NCI-H2029 treated with DMSO at 0.1 percent for 48 hours (cell line): ENCODE results near the gene GPR142.
A peak's percentile ranks its signal among the peaks of the same experiment; 100 is the strongest.
"Not testable (repeated sequence)": the region's sequence is repeated elsewhere in the genome, so short reads cannot be mapped to it uniquely, and the experiment has no call there.

Experiments
- DNase-seq: peaks from one replicate; lab custom pipeline; 2025; lab: John Stamatoyannopoulos, UW

The GPR142 gene

DNA sequence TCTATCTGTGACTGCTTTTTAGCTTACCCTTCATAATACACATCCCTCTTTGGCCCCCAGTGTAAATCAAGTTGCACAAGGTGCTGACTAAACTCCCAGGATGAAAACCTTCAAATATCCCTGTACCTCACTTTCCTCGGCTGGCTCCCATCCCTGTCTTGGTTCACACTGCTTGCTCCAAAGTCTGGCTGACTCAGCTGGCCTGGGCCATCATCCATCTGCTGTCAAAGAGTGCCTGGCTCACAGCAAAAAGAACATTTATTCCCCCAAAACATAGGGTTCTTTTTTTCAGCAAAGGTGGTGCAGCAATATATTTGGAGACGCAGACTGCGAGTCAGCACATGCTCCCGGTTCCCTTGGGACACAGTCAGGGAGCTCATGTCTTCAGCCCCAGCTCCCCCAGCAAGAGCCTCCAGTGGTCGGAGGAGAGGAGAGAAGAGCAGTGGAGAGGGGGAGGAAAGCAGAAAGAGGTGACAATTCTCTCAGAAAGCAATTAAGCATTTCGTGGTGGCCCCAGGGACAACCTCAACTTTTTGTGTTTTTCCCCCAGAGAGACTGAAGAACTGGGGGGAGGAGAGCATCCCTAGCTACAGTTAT lies 26.1 kb downstream of the GPR142 start:
- DNase-seq, result no peak

DNA sequence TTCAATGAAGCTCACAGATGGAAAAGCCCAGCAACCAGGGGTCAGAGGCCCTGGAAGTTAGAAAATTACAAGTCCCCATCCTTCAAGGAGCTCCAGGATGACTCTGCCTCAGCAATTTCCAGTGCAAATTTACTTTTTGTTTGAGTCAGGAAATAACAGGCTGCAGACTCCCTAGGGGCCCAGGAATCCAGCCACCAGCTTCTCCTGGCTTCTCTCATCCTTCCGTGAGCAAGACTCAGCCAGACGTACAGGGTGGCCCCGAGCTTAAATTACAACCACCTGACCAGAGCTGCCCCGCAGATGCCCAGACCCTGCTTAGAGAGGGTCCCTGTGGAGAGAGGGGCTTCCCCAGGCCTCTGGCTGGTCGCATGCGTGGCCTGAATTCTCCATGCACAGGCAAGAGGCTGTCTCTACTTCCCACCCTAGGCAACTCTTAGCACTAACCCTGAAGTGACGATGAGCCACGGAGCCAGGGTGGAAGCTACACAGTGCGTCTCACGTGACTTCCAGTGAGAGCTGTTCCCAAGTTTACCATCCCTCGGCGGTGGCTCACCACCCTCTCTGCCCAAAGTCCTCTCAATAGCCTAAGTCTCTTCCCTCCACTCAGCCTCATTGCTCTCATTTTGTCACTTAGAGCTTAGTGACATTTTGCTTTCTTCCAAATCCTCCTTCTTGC lies 27.1 kb downstream of the GPR142 start:
- no peak for DNase-seq

DNA sequence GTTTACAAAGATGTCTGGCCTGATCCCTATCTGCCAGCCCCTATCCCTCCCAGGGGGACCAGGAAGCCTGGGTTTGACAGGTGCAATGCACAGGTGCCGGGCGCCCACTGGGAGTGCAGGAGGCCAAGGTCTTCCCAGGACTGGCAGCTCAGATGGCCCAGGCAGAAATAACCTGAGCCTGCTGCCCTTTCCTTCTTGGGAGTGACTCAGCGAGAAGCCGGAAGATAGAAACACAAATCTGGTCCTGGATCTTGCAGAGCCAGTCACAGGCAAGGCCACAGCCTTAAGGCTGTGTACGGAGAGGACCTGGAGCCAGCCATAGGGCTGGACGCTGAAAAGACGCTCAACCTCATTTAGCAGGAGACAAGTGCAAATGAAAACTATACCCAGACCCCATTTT lies 27.7 kb downstream of the GPR142 start:
- no peak for DNase-seq

DNA sequence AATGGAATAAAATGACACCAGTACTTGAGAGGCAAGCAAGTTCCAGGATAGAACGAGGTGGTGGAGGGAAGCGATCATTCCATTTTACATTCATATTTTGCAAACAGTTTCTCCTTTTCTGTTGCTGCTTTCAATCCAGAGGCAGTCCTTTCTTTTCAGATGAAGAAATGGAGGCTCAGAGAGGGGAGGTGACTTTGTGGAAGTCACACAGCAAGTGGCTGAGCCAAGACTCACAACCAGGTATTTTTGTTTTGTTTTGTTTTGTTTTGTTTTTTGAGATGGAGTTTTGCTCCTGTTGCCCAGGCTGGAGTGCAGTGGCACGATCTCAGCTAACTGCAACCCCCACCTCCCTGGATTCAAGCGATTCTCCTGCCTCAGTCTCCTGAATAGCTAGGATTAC lies 29.3 kb downstream of the GPR142 start:
- no peak for DNase-seq

DNA sequence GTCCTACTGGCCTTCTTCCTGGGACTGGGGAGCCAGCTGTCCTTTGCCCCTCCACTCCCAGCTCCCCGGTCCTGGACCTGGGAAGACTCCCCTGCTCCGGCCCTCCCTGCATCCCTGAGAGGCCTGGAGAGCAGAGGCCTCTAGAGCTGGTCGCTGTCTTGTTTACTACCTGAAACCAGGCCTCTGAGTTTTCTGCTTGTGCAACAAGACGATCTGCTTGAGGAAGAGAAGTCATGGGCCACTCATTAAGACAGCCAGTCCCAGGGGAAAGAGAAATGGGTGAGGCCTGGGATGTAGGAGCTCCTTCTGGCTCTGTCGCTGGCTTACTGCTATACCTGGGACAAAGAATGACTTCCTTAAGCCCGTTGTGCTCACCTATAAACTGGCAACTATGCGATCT lies 34.7 kb downstream of the GPR142 start:
- DNase-seq, result no peak

DNA sequence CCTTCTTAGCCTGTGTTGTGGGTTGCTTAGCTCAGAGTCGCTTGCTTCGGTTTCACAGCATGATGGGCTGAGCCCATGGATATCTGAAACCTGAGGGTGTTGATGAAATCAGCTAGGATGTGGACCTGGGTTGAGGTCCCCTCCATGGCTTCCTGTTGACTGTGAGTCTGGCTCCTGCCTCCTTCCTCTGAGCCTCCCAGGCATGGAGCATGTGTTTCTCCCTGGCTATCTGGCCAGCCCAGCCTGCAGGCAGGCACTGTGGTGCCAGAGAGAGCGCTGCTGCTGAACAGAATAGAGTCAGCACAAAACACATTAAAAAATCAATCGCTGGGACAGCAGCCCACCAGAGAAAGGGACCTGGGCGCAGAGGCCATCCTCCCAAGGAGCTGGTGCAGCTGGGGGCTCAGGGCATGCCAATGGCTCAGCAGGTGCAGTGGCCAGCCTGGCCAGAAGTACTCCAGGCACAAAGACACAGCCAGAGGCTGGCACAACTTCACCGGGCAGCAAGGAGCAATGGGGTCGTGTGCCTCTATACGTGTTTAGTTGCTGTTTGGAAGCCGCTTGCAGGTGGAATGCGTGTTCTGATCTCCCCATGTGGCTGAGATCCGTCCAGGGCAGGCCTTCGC lies 36.3 kb downstream of the GPR142 start:
- DNase-seq, result no peak

DNA sequence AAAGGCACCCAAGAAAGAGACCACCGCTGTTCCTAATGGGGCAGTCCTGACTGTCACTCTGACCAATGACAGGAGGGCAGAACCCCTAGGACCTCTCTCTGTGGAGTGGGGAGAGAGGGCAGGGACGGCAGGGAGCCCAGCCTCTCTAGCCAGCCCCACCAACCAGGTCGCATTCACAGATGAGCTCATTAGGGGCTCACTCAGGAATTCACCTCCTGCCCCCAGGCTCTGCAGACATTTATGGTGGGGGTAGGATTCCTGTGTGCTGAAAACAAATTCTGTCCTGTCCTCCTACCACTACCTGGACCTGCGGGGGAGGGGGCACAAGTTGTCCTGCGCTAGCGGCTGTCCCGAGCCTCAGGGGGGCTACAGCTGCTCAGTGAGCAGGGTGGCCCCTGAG lies 36.9 kb downstream of the GPR142 start:
- DNase-seq, result no peak

DNA sequence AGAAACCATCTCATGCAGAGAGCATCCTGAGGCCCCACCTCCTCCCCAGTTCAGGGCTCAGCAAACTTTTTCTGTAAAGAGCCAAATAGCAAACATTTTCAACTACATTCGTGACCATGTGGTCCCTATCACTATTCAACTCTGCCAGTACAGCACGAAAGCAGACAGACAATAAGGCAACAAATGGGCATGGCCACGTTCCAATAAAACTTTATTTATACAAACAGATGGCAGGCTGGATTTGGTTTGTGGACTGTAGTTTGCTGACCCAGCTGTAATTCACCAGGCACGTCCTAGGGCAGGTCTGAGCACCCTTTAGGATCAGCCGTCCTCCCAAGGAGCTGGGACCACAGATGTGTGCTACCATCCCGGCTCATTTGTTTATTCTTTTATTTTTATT lies 37.5 kb downstream of the GPR142 start:
- DNase-seq, result no peak

DNA sequence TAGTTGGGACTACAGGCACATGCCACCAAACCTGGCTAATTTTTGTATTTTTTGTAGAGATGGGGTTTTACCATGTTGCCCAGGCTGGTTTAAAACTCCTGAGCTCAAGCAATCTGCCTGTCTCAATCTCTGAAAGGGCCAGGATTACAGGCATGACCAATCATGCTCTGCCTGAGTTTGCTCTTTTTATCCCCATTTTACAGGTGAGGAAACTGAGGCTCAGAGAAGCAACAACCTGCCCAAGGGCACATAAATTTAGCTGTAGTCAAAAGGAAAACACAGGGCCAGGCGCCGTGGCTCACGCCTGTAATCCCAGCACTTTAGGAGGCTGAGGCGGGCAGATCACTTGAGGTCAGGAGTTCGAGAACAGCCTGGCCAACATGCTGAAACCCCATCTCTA lies 38.0 kb downstream of the GPR142 start:
- DNase-seq, result not testable (repeated sequence)

DNA sequence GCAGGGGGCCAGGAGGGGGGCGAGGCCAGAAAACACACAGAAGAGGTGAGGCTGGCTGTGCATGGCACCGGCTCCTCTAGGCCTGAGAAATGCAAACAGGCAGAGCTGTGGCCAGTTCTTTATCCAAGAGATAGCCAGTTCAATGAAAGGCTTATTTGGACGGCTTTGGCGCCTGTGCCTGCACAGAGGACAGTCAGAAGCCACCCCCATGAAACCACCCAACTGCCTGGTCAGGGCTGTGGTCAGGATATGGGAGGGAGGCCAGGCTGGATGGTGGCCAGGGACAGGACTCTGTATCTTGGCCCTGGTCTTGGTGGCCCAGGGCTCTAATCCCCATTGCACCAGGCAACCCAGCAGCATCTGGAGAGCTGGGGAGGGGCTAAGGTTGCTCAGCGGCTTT lies 40.1 kb downstream of the GPR142 start:
- no peak for DNase-seq

DNA sequence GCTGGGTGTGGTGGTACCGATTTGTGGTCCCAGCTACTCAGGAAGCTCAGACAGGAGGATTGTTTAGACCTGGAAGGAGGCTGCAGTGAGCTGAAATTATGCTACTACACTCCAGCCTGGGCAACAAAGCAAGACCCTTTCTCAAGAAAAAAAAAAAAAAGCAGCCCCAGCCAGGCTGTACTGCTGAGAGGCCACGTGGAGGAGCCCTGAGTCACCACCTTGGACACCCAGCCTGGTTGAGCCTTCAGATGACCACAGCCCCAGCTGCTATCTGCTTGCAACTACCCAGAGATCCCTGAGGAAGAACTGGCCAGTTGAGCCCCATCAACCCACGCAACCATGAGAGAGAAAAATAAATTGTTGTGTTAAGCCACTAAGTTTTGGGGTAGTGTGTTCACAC lies 41.0 kb downstream of the GPR142 start:
- DNase-seq, result no peak

DNA sequence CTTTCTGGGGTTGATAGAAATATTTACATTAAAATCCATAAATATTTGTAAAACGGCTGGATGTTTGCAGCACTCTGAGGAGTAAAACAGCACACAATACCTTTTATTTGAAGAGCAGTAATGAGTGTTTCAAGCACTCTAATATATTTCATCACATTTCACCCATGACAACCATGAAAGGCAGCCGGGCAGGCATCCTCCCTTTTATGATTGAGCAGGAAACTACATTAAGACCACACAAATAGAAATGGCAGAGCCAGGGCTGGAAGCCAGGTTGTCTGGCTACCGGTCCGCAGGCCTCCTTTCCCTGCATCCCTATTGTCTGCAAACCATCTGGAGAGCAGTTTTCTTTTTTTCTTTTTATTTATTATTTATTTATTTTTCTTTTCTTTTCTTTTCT lies 41.5 kb downstream of the GPR142 start:
- peak; percentile 77 for DNase-seq

DNA sequence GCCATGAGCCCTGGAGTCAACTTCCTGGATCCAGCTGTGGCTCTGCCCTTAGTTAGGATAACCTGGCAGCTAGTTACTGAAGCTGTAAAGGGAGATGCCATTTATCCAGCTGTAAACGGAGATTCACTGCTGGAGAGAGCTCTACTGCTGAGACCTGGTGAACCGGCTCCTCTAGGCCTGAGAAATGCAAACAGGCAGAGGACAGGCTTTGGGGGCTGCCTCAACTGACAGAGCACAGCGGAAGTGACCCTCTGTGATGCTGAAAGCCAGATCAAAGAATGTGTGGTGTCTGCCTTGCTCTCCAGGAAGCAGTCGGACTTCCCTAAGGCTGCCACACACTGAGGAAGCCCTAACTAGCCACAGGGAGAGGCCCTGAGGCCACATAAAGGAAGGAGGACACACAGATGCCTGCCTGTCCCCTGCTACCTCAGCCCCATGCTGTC lies 42.7 kb downstream of the GPR142 start:
- DNase-seq, result no peak

DNA sequence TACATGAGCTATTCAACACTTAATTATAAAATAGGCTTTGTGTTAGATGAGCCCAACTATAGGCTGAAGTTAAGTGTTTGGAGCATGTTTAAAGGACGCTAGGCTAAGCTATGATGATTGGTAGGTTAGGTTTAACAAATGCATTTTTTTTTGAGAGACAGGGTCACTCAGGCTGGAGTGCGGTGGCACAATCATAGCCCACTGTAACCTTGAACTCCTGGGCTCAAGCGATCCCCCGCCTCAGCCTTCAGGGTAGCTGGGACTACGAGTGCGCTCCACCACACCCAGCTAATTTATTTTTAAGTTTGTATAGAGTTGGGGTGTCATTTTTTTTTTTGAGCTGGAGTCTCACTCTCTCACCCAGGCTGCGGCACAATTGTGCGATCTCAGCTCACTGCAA lies 45.3 kb downstream of the GPR142 start:
- no peak for DNase-seq

DNA sequence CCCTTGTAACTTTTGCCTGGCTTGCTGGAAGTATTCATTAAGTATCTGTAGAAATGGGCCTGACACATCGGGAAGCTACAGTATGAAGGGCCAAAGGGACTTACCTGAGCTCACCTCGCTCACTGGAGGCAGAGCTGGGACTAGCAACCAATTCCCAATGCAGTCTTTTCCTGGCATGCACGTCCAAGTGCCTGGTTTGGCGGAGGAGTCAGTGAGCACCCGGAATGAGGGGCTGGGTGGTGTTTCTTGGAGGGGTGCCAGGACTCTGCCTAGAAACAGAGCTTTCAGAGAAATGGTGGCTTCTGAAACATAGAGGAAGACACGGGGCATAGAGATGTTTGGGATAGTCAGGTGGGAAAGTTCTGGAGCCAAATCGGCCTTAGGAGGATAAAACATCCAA lies 46.2 kb downstream of the GPR142 start:
- no peak for DNase-seq

DNA sequence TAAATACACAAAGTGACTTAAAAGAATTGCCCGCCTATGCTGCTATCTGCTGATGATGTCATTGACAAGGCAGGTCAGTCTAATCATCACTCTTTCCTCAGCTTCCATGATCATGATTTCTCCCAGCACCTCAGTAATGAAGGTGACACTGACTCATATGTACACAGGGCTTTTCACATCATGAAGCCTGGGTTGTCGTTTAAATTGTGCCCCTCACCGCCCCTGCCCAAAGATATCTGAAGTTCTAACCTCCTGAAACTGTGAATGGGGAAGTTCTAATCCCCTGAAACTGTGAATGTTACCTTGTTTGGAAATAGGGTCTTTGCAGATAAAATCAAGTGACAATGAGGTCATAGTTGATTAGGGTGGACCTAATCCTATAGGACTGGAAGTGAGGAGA lies 47.2 kb downstream of the GPR142 start:
- no peak for DNase-seq

DNA sequence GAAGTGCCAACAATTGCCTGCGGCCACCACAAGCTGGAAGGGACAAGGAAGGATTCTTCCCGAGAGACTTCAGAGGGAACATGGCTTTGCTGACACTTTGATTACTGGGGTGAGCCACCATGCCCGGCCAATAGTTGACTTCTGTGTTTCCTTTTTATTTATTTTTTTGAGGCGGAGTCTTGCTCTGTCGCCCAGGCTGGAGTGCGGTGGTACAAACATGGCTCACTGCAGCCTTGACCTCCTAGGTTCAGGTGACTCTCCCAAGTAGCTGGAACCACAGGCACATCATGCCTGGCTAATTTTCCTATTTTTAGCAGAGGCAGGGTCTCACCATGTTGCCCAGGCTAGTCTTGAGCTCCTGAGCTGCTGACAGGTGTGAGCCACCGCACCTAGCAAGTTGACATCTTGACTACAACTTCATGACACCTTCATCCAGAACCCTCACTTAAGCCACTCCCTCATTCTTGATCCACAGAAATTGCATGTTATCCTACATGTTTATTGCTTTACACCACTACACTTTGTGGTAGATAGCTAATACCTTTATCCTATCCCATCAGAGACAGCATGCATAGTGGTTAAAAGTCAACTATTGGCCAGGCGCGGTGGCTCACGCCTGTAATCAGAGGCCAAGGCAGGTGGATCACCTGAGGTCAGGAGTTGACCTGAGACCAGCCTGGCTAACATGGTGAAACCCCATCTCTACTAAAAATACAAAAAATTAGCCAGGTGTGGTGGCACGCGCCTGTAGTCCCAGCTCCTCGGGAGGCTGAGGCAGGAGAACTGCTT lies 48.5 kb downstream of the GPR142 start:
- no peak for DNase-seq

DNA sequence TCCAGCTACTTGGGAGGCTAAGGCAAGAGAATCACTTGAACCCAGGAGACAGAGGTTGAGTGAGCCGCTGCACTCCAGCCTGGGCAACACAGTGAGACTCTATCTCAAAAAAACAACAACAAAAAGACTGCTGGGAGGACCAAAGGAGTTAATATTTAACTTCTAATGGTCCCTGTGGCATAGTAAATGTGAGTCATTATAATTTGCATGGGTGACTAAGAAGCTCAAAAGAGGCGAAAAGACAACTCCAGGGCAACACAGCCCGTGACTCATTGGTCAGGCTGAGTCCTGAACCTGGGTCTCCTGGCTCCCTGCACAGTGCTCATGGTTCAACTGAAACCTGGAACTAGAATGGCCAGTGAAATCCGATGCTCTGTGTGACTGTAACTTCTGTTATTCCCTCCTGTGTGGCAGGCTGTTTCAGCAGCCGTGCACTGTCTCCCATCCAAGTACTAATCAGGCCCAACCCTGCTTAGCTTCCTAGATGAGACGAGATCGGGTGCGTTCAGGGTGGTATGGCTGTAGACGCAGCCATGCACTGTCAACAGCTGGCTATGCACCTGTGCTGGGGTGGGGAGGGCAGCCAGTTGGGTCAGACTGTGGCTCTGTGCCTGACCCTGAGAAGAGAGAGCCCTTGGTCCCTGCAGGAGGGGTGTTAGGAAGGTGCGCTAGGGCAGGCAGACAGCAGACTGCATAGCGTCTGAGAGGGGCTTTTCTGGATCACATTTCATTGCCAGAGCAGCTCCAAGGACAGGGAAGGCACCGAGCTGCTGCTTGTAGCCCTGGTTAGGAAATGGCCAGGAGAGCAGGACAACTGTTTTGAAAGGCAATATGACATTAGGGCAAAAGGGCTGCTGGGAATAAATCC lies 50.1 kb downstream of the GPR142 start:
- no peak for DNase-seq

DNA sequence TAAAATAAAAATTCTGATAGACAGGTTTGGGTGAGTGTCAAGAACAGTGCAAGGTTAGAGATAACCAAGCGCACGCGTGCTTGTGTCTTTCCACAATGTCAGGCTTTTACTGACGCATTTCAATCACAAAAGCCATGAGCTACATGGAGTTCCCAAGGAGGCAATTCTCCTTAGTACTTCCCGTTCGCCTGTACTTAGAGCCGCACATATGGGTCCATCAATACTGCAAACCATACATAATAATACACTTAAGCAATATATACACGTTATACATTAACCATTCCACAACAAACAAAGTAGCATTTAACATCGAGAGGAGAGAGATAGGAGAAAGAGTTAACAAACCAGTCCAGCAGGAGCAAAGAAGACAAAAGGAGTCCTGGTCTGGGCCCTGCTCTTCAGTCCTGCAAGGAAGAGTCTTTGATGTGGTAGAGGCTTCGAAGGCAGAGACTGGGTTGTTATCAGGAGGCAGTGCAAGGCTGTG lies 52.7 kb downstream of the GPR142 start:
- DNase-seq, result no peak
